K562 (cell line): ENCODE data around the gene CD1E. TPM values are rescaled to one million over a fixed set of nuclear protein-coding genes. Genes with fewer than 3 reads are reported as not detected.

Source experiments
- ATAC-seq: fragments of 200-7000 bp; cut with Tn5 transposase; 3 replicates; pipeline ENCODE4 v1.9.1; 2020; ENCODE audit warnings: moderate library complexity
- BruUV-seq: library from RNA; stranded (reverse); fragments of 400-500 nt; replicated peaks from 2 replicates; lab custom pipeline; 2021; lab: Mats Ljungman, UMichigan
- CTCF ChIA-PET: fragments of 300-600 bp; formaldehyde crosslinking; extraction: SDS; loops from one replicate; lab custom pipeline; 2021; ENCODE audit warnings: low intra/inter-chr PET ratio; lab: Yijun Ruan, JAX
- POLR2A ChIA-PET: fragments of 300-600, 350-650 bp; sonication (Branson Sonifier 250); formaldehyde crosslinking; extraction: SDS; loops from one replicate; lab custom pipeline; 2021; ENCODE audit warnings: antibody characterized with exemption, inconsistent platforms; lab: Yijun Ruan, JAX
- DNase-seq, 4 experiments: peaks; one replicate each; pipeline versions ENCODE4 v3.0.0 to v3.0.0-alpha.2; 2011 to 2018; ENCODE audit warnings: low spot score in 3 of 4, mixed read lengths in 3 of 4; ENCODE audit errors: extremely low read depth in 1 of 4
- FAIRE-seq: peaks from 2 replicates; lab custom pipeline; 2011; peaks lifted over from hg19 to GRCh38; lab: Jason Lieb, UNC
- H2AFZ ChIP-seq: 2 replicates; pipeline ENCODE4 v1.6.0; 2011; ENCODE audit warnings: low read depth, low read length, control low read depth, inconsistent platforms
- H3K27ac ChIP-seq: fragments of 200-600 bp; 3 replicates; pipeline ENCODE4 v1.8.0; 2011; ENCODE audit warnings: low read depth, mild to moderate bottlenecking, control low read depth, inconsistent platforms, low read length, moderate library complexity, mixed read lengths; ENCODE audit errors: extremely low read depth
- H3K27me3 ChIP-seq, 2 experiments: fragments of 300-600 bp in 1 of 2; 2 replicates in 1 of 2; 3 replicates in 1 of 2; pipeline versions ENCODE4 v1.6.0 to v1.8.0; 2011; ENCODE audit warnings: inconsistent platforms in 2 of 2, low read length in 2 of 2, mild to moderate bottlenecking in 1 of 2, mixed read lengths in 1 of 2, moderate library complexity in 1 of 2; ENCODE audit not compliant: control insufficient read depth in 2 of 2, insufficient read depth in 2 of 2
- H3K36me3 ChIP-seq: fragments of 300-600 bp; 3 replicates; pipeline ENCODE4 v1.8.0; 2011; ENCODE audit warnings: mild to moderate bottlenecking, low read length, inconsistent platforms; ENCODE audit not compliant: control insufficient read depth, insufficient read depth
- H3K4me1 ChIP-seq, 2 experiments: fragments of 200-600 bp in 1 of 2; replicated peaks in 1 of 2; 2 replicates in 1 of 2; 3 replicates in 1 of 2; pipeline versions ENCODE4 v1.5.1 to v1.8.0; 2011; ENCODE audit warnings: inconsistent platforms in 2 of 2, low read length in 2 of 2, mild to moderate bottlenecking in 1 of 2, mixed read lengths in 1 of 2, moderate library complexity in 1 of 2; ENCODE audit not compliant: control insufficient read depth in 2 of 2, insufficient read depth in 2 of 2
- H3K4me2 ChIP-seq: 2 replicates; pipeline ENCODE4 v1.6.1; 2011; ENCODE audit warnings: low read length, control low read depth, inconsistent platforms, mixed read lengths; ENCODE audit not compliant: insufficient read depth
- H3K4me3 ChIP-seq: fragments of 200-600 bp; sonication (generic), shearing (Covaris generic); 2 replicates; pipeline ENCODE4 v1.5.1; 2016; ENCODE audit warnings: control low read depth, inconsistent platforms
- H3K79me2 ChIP-seq: fragments of 200-600 bp; 3 replicates; pipeline ENCODE4 v1.8.0; 2011; ENCODE audit warnings: low read length, inconsistent platforms; ENCODE audit not compliant: control insufficient read depth, insufficient read depth
- H3K9ac ChIP-seq, 2 experiments: 2 replicates each; pipeline versions ENCODE4 v1.6.0 to v1.6.1; 2011; ENCODE audit warnings: low read depth in 2 of 2, low read length in 2 of 2, control low read depth in 1 of 2, inconsistent platforms in 1 of 2, mild to moderate bottlenecking in 1 of 2, mixed read lengths in 1 of 2; ENCODE audit not compliant: insufficient read depth in 1 of 2
- H3K9me1 ChIP-seq: one replicate; pipeline ENCODE4 v1.6.0; 2011; ENCODE audit warnings: inconsistent platforms, mild to moderate bottlenecking, low read length, moderate library complexity; ENCODE audit not compliant: control insufficient read depth, insufficient read depth
- H3K9me3 ChIP-seq: replicated peaks from 2 replicates; pipeline ENCODE4 v1.5.1; 2011; ENCODE audit warnings: low read depth, low read length, inconsistent platforms; ENCODE audit not compliant: control insufficient read depth, insufficient read depth
- H4K20me1 ChIP-seq: replicated peaks from 2 replicates; pipeline ENCODE4 v1.6.1; 2011; ENCODE audit warnings: low read length, inconsistent platforms, mixed read lengths; ENCODE audit not compliant: control insufficient read depth, insufficient read depth
- BCL6 ChIP-seq: fragments of 250-450 bp; sonication (Bioruptor Pico); IDR thresholded peaks from 2 replicates; pipeline ENCODE4 v1.4.0; 2020
- CREBBP ChIP-seq: IDR thresholded peaks from one replicate; pipeline ENCODE4 v1.6.1; 2012; ENCODE audit warnings: low read depth, mild to moderate bottlenecking, control low read depth, inconsistent platforms, low read length
- HMG20A ChIP-seq: fragments of 450-650 bp; formaldehyde crosslinking; conservative IDR thresholded peaks from 2 replicates; pipeline ENCODE4 v1.4.0; 2020; ENCODE audit warnings: mild to moderate bottlenecking, mixed read lengths
- KAT7 ChIP-seq: sonication (generic); formaldehyde crosslinking; IDR thresholded peaks from 2 replicates; pipeline ENCODE4 v1.8.0; 2022; ENCODE audit warnings: missing genetic modification reagents, mild to moderate bottlenecking, borderline replicate concordance
- MAFG ChIP-seq: fragments of 450-650 bp; conservative IDR thresholded peaks from 2 replicates; pipeline ENCODE4 v1.6.1; 2016; ENCODE audit warnings: missing genetic modification characterization, missing compliant biosample characterization
- MYC ChIP-seq, 2 experiments: fragments of 250-450 bp in 1 of 2; sonication (Bioruptor Pico) in 1 of 2; IDR thresholded peaks; 2 replicates each; pipeline versions ENCODE4 v1.5.1 to v1.6.1; 2012 to 2021; ENCODE audit warnings: low read depth in 2 of 2, borderline replicate concordance in 1 of 2, improper control_type of control experiment in 1 of 2, low read length in 1 of 2, mild to moderate bottlenecking in 1 of 2, moderate library complexity in 1 of 2
- SMAD1 ChIP-seq: fragments of 150-350 bp; IDR thresholded peaks from 2 replicates; pipeline ENCODE4 v1.6.1; 2014; ENCODE audit warnings: low read length, low read depth; ENCODE audit not compliant: partially characterized antibody
- THAP7 ChIP-seq: fragments of 250-450 bp; sonication (Bioruptor Pico); IDR thresholded peaks from 2 replicates; pipeline ENCODE4 v1.5.0; 2021
- ZBTB2 ChIP-seq: fragments of 450-650 bp; IDR thresholded peaks from 2 replicates; pipeline ENCODE4 v1.6.1; 2016; ENCODE audit warnings: antibody characterized with exemption
- ZBTB43 ChIP-seq: sonication (generic); formaldehyde crosslinking; IDR thresholded peaks from 2 replicates; pipeline ENCODE4 v1.8.0; 2023; ENCODE audit warnings: mild to moderate bottlenecking, missing genetic modification reagents
- ZNF280A ChIP-seq: fragments of 450-650 bp; IDR thresholded peaks from 2 replicates; pipeline ENCODE4 v1.6.1; 2018; ENCODE audit warnings: mild to moderate bottlenecking, low read depth; ENCODE audit not compliant: partially characterized antibody
- ZNF449 ChIP-seq: fragments of 250-450 bp; sonication (Bioruptor Pico); IDR thresholded peaks from 2 replicates; pipeline ENCODE4 v1.8.0; 2022; ENCODE audit warnings: moderate library complexity, mild to moderate bottlenecking, inconsistent platforms
- ZNF668 ChIP-seq: fragments of 250-450 bp; sonication (Bioruptor Pico); IDR thresholded peaks from 2 replicates; pipeline ENCODE4 v1.8.0; 2022; ENCODE audit warnings: mild to moderate bottlenecking, inconsistent platforms
- WGBS: fragments of 100-300 bp; shearing (Covaris generic); methylation state at CpG from one replicate; pipeline ENCODE4 v1.1.6; 2016; ENCODE audit warnings: low coverage, mixed read lengths; ENCODE audit not compliant: insufficient coverage; ENCODE audit errors: missing lambda C conversion rate; 5-methylcytosine and 5-hydroxymethylcytosine counted together
- in situ Hi-C: fragments of 300-500 bp; cut with MboI; formaldehyde crosslinking; loops from 4 replicates; pipeline ENCODE4 v1.15.0; 2018; ENCODE audit warnings: inconsistent platforms, mixed read lengths
- intact Hi-C: fragments of 100-400 bp; cut with micrococcal nuclease; formaldehyde crosslinking; loops from 2 replicates; pipeline ENCODE4 v1.14.2; 2022
- polyA plus RNA-seq, 8 experiments: library from polyadenylated mRNA; depleted of rRNA in 4 of 8; stranded (reverse) in 5 of 8; unstranded in 3 of 8; fragments of >200 nt; fragmentation: Nextera tagmentation in 2 of 8; fragmentation: Illumina TruSeq in 1 of 8; extraction: Ambion mirVana in 2 of 8; extraction: Trizol in 1 of 8; gene quantifications; 2 replicates each; pipeline versions ENCODE4 v1.2.1 to v1.2.3, GENCODE V29; 2011 to 2014; ENCODE audit warnings: inconsistent platforms in 1 of 8, missing spikeins in 1 of 8
- total RNA-seq, 7 experiments: library from RNA; depleted of rRNA in 6 of 7; stranded (reverse); fragments of >200 nt in 6 of 7; fragmentation: Illumina TruSeq in 2 of 7; extraction: Trizol in 2 of 7; gene quantifications; 2 replicates each; pipeline versions ENCODE4 v1.2.1 to v1.2.3, GENCODE V29; 2011 to 2021; ENCODE audit warnings: low replicate concordance in 1 of 7

CD1E gene
- total and polyA plus RNA-seq, 9 of the 15 experiments (the other 6 are each of a cell fraction or from before 2014, with no cell fraction given): not detected

- intact Hi-C loops: no loop called here
- no peak for TF ChIP-seq ZNF280A
- no peak for TF ChIP-seq HMG20A (CRISPR knock-in tag)
- TF ChIP-seq ZBTB2: no peak
- TF ChIP-seq THAP7 (CRISPR knock-in tag): no peak
- no peak for TF ChIP-seq SMAD1
- no peak for TF ChIP-seq ZNF449
- TF ChIP-seq MYC (IDR thresholded peaks at IDR 0.05; ENCODE audit: low read depth, low read length): no peak
- no peak for TF ChIP-seq MYC (CRISPR knock-in tag; IDR thresholded peaks at IDR 0.05; ENCODE audit: borderline replicate concordance, low read depth)
- no peak for TF ChIP-seq MAFG (tag)
- TF ChIP-seq ZNF668 (CRISPR knock-in tag): no peak
- no peak for TF ChIP-seq KAT7
- TF ChIP-seq ZBTB43: no peak
- TF ChIP-seq BCL6 (CRISPR knock-in tag): no peak
- TF ChIP-seq CREBBP: no peak
Observed at GRCh38 chr1:158333405-158334155, 20.1 kb upstream of the CD1E start.

More at GRCh38 chr1:158333405-158334155, 20.1 kb upstream of the CD1E start:
- DNase-seq (no peak), ATAC-seq (no peak), FAIRE-seq (no peak)
- POLR2A ChIA-PET: no interaction called here
- Histone ChIP-seq H3K27me3 (no peaks in the 10 kb centered on the region), H3K27ac (no peak overlapping the region), H3K4me2 (no peak overlapping the region), H3K4me3 (no peak overlapping the region), H2AFZ (no peak overlapping the region), H3K36me3 (no peaks in the 10 kb centered on the region), H4K20me1 (no peaks in the 10 kb centered on the region), H3K9me3 (no peaks in the 10 kb centered on the region), H3K4me1 (no peaks in the 10 kb centered on the region; a peak in 1 of 5 replicates), H3K79me2 (no peaks in the 10 kb centered on the region), H3K9me1 (no peaks in the 10 kb centered on the region), H3K9ac (no peak overlapping the region)
- in situ Hi-C loops: no loop called here
- CTCF ChIA-PET: interaction anchor here (0.7 kb wide), 1 partner anchor 140 kb away, joined by 3 read pairs; no protein-coding TSS in a partner anchor
- BruUV-seq: no TSS peak
- WGBS: under 1% methylated on average over 8 of the region's 8 CpGs
